LNCaP clone FGC (cell line): ENCODE results near the gene DNPH1.

Experiments used
- DNase-seq: peaks from one replicate; pipeline ENCODE4 v3.0.0-alpha.2; 2011; ENCODE audit warnings: low read depth
- H3K4me3 ChIP-seq: 2 replicates; pipeline ENCODE4 v1.5.1; 2011; ENCODE audit warnings: mild to moderate bottlenecking, low read depth, low read length, control low read depth
- TF ChIP-seq, protein P1 (sequence below): IDR thresholded peaks from 2 replicates; pipeline ENCODE4 v1.5.1; 2012; ENCODE audit warnings: mild to moderate bottlenecking; ENCODE audit not compliant: control insufficient read depth, insufficient read depth; ENCODE audit errors: extremely low read depth

The DNPH1 gene

DNA sequence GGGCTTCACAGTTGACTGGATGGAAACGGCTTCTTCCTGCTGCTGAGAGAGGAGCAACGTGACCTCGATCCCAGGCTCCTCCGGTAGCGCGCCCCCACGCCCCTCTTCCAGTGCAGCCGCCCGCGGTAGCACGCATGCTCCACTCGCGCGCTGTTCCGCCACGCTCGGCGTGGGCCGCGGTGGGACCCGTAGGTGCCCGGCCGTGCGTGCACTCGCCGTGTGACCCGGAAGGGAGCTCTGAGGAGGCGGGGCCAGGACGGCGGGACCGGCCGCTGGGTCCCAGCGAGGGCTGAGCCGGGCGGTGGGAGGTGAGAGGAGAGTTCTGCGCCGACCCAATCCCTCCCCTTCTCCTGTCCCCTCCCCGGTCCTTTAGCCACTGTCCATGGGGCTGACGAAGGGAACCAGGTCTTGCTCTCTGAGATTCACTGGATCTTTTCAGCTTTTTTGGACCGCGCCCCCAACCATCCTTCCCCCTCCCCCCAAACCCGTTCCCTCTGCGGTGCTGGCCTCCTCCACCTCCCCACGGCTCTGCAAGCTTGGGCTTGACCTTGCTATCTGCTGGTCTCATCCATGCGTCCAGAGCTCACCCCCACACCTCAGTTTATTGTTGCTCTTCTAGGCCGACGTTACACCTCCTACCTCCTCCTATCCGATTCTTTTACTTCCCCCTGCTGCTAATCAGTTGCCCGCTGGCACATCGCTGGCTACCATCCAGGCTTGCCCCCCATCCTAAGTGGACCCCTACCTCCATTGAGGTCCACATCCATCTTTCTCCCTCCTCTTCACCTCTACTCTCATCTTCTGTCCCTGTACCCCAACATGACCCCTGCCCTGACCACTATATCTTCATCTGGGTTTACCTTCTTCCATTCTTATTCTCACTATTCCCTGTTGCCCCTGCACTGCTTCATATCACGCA is 47.1 kb downstream of the DNPH1 start, which contains the start of gene CUL9:
Gene CUL9, plus strand, starts transcription at position 255 of the 919 bp plus-strand sequence. CDS start 2,115 bp downstream, outside the sequence.
- peak within 1 kb of the TSS; percentile 90 for H3K4me3 ChIP-seq
- TF ChIP-seq, protein P1, sequence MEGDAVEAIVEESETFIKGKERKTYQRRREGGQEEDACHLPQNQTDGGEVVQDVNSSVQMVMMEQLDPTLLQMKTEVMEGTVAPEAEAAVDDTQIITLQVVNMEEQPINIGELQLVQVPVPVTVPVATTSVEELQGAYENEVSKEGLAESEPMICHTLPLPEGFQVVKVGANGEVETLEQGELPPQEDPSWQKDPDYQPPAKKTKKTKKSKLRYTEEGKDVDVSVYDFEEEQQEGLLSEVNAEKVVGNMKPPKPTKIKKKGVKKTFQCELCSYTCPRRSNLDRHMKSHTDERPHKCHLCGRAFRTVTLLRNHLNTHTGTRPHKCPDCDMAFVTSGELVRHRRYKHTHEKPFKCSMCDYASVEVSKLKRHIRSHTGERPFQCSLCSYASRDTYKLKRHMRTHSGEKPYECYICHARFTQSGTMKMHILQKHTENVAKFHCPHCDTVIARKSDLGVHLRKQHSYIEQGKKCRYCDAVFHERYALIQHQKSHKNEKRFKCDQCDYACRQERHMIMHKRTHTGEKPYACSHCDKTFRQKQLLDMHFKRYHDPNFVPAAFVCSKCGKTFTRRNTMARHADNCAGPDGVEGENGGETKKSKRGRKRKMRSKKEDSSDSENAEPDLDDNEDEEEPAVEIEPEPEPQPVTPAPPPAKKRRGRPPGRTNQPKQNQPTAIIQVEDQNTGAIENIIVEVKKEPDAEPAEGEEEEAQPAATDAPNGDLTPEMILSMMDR, result no peak
- DNase-seq, result peak; percentile 36

DNA sequence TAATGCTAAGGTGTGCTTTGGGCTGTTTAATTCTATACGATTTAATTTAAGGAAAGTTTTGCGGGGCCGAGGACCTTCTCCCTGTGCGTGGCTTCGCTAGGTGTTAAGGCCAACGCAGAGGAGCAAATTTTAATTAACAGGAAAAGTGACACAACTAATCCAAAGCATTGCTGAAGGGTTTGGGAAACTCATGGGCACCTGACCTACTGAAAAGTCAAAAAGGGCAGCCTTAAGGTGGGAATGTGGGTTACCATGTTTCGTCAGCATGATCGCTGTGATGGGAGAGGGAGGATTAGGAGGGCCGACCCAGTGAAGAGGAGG is 47.7 kb downstream of the DNPH1 start:
- no peak for DNase-seq
- TF ChIP-seq, protein P1, result no peak
- peak overlapping the region; percentile 90 for H3K4me3 ChIP-seq

DNA sequence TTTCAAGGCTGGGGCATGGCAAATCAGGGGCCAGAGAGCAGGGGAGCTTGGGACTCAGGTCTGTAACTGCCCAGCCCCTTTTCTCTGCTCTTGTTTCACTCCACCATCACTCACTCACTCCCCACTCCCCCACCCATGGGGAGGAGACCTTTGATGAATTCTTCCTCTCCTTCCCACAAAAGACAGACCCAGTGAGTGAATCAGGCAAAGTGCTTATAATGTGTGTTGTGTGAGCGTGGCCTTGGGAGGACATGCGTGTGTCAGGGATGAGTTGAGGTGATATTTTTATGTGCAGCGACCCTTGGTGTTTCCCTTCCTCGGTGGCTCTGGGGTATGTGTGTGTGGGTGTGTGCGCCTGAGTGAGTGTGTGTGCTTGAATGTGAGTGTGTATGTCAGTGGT is 48.3 kb downstream of the DNPH1 start:
- H3K4me3 ChIP-seq, result peak overlapping the region; percentile 90

DNA sequence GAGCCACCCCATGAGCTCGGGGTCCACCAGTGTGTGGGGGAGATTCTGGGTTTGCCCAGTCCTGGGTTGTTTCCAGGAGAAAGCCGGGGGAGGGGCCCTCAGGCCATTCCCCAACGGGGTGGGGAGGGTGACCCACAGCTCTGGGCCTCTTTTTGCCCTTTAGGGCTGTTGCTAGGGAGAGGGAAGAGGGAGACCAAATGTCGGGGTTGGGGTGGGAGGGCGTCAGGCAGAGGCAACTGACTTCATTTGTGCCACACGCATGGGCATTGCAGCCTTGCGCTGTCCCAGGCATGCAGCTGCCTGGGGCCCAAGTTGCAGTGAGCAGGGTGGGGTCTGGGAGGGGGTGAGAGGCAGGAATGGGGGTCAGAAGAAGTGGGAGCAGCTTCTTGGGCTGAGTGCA is 49.2 kb downstream of the DNPH1 start:
- TF ChIP-seq, protein P1, result no peak
- DNase-seq, result no peak

More for the DNA sequence above, 48.3 kb downstream of the DNPH1 start:
- DNase-seq, result no peak
- TF ChIP-seq, protein P1, result no peak

DNA sequence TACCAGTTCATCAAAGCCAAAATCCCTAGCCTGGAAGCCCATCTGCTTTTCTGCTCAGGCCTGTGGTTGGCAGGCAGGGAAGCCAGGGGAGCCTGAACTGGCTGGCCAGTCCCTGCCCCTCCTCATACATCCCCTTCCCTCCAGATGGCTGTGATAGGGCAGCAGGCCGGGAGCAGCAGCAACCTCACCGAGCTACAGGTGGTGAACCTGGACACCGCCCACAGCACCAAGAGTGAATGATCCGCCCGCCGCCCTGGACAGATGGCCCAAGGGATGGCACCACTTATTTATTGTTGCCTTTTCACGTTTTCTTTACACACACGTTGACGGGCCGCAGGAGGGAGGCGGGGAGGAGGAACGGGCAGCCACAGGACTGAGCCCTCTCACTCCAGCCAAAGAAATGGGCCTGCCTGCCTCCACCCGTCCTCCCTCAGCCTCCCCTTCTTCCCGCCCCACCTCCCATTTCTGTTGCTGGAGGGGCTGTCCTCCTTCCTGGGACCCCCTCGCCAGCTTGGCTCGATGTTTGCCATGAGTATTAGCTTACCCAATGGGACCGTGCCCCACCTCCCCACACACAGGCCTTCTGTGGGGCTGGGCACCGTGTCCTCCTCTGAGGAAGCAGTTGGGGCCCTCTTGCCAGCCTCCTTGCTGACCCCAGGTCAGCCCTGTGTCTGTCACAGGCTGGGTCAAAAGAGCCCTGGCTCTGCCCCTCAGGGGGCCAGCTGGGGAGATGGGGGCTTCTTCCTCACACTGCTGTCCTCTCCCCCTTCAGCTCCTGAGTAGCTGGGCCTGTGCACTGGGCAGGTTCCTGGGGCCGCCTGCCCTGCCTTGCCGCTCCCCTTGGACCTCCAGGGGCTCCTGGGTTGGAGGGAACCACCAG is 50.1 kb downstream of the DNPH1 start:
- DNase-seq, result no peak
- H3K4me3 ChIP-seq, result no peak overlapping the region
- TF ChIP-seq, protein P1, result no peak

More for the DNA sequence above, 49.2 kb downstream of the DNPH1 start:
- no peak overlapping the region for H3K4me3 ChIP-seq

DNA sequence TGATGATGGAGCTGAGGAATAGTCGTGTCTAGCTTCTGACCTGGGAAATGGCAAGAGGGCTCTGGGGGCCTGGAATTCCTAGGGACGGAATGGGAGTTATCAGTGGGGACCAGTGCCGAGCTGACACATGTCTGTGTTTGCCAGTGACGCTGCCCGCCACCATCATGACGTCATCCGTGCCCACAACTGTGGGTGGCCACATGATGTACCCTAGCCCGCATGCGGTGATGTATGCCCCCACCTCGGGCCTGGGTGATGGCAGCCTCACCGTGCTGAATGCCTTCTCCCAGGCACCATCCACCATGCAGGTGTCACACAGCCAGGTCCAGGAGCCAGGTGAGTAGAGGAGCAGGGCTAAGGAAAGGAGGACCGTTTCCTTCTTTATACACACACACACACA is 51.1 kb downstream of the DNPH1 start:
- H3K4me3 ChIP-seq, result no peak overlapping the region
- TF ChIP-seq, protein P1, result no peak
- DNase-seq, result no peak
